AG10803 (cell line): Measurements from ENCODE around the gene STK35.
"Not testable (repeated sequence)": the region's sequence is repeated elsewhere in the genome, so short reads cannot be mapped to it uniquely, and the experiment has no call there.

Source experiments
- DNase-seq: peaks from one replicate; pipeline ENCODE4 v3.0.0; 2010; ENCODE audit warnings: low read depth
- H3K4me3 ChIP-seq: 2 replicates; pipeline ENCODE4 v1.5.1; 2011; ENCODE audit warnings: mild to moderate bottlenecking, low read length, control low read depth
- CTCF ChIP-seq: conservative IDR thresholded peaks from 2 replicates; pipeline ENCODE4 v1.5.1; 2011; ENCODE audit warnings: mild to moderate bottlenecking, low read length, control low read depth, inconsistent platforms

The STK35 gene

GRCh38 chr20:2167112-2167511 lies 65.5 kb downstream of the STK35 start:
- no peak overlapping the region for H3K4me3 ChIP-seq
- no peak for DNase-seq
- TF ChIP-seq CTCF, result no peak

GRCh38 chr20:2168946-2169345 lies 67.3 kb downstream of the STK35 start:
- no peak for DNase-seq
- no peak for TF ChIP-seq CTCF
- H3K4me3 ChIP-seq, result no peak overlapping the region

GRCh38 chr20:2169456-2170088 lies 67.9 kb downstream of the STK35 start:
- no peak for DNase-seq
- TF ChIP-seq CTCF, result no peak

GRCh38 chr20:2170404-2170803 lies 68.8 kb downstream of the STK35 start:
- DNase-seq, result no peak
- TF ChIP-seq CTCF, result no peak
- H3K4me3 ChIP-seq, result no peak overlapping the region

More at GRCh38 chr20:2169456-2170088, 67.9 kb downstream of the STK35 start:
- H3K4me3 ChIP-seq, result no peak overlapping the region

GRCh38 chr20:2171266-2171790 lies 69.7 kb downstream of the STK35 start:
- no peak overlapping the region for H3K4me3 ChIP-seq
- no peak for TF ChIP-seq CTCF
- no peak for DNase-seq

- DNase-seq, H3K4me3 ChIP-seq: not testable (repeated sequence)
Measured at GRCh38 chr20:2171840-2172239, 70.2 kb downstream of the STK35 start.

- peak; percentile 49 for DNase-seq
- peak; percentile 95 for TF ChIP-seq CTCF
- peak overlapping the region; percentile 24; the same call in 1 of the 2 replicates for H3K4me3 ChIP-seq
Measured at GRCh38 chr20:2172305-2173175, 70.9 kb downstream of the STK35 start.
